GM19463 (cell line): ENCODE data around the gene C1R.
"Not testable (repeated sequence)": the region's sequence is repeated elsewhere in the genome, so short reads cannot be mapped to it uniquely, and the experiment has no call there.

Experiments
- ATAC-seq: cut with Tn5 transposase; IDR thresholded peaks from one replicate; pipeline ENCODE4 v1.9.1; 2021; ENCODE audit warnings: mild to moderate bottlenecking, moderate library complexity; ENCODE audit not compliant: unreplicated experiment

Gene C1R

DNA sequence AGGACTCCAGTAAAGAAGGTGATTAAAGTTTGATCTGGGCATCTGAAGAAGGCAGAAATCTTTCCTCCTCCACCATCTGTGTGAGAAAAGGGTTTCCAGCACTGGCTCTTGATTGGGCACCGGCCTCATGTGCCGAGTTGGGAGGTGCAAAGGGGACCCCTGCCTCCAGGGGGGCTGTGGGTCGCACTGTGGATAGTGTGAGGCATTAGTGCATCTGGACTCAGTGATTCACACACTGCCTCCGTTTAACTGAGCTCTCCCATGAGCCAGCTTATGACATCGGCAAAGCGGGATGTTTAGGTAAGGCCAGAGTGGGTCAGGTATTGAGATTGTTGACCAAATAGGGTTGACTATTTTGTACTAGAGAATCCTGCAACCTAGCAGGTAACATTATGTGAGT is 22.9 kb downstream of the C1R start:
- ATAC-seq, result no peak

GRCh38 chr12:7068994-7069346 is 23.3 kb downstream of the C1R start:
- ATAC-seq, result no peak

DNA sequence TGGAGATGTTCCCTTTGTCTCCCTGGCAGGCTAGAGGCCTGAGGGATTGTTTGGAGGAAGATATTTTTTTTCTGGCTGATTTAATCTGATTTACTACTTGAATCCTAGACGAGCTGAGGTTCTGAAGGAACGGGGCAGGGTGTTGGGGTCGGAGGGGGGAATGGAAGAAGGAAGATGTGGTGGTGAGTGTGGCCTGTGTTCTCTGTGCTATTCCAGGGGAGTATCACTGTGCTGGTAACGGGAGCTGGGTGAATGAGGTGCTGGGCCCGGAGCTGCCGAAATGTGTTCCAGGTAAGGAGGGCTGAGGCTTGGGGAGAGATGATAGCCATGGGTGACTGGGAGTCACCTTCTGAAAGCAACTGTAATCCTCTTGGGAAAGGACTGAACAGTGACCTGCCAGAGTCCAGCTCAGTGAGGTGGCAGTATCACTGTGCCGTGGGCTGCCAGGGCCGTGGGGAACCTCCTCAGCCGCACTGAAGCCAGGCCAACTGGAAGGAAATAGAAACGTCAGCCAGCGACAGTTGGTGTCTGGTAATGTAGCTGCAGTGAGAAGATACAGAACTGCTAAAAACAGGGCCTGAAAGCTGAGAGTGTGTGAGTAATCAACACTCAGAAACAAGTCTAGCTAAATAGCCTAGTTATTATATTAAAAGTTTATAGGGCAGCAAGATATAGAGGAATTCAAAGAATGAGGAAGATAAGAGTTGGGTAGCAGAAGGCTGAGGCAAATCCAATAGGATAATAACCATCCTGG is 23.8 kb downstream of the C1R start:
- no peak for ATAC-seq

GRCh38 chr12:7067096-7067495 is 25.1 kb downstream of the C1R start:
- ATAC-seq, result no peak

DNA sequence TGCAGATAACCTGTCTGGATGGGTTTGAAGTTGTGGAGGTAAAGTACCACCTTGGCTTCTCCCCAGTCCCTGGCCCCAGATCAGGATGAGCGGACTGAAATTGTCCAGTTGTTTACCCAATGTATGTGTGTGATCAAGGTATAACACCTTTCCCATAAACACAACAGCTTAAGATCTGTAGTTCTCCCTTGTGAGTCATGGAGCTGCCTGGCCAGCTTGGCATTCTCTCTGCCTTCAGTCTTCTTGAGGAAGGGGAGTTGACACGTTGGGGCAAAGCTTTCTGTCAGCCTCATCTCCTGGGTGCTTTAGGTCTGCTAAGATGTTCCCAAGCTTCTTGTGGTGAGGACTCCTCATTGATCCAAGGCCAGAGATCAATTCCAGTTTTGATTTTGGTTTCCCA is 25.6 kb downstream of the C1R start:
- ATAC-seq, result no peak

DNA sequence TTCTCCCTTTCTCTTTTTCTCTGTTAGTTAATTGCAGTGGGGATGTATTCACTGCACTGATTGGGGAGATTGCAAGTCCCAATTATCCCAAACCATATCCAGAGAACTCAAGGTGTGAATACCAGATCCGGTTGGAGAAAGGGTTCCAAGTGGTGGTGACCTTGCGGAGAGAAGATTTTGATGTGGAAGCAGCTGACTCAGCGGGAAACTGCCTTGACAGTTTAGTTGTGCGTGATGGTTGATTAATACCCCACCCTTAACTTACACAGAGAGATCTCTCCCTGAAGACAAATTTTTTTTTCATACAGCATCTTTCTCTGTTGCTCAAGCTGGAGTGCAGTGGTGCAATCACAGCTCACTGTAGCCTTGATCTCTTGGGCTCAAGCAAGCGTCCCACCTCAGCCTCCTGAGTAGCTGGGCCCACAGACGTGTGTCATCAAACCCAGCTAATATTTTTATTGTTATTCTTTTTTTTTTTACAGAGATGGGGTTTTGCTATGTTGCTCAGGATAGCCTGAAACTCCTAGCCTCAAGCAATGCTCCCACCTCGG is 27.1 kb downstream of the C1R start:
- no peak for ATAC-seq

- no peak for ATAC-seq
Observed at GRCh38 chr12:7064516-7064915, 27.7 kb downstream of the C1R start.

DNA sequence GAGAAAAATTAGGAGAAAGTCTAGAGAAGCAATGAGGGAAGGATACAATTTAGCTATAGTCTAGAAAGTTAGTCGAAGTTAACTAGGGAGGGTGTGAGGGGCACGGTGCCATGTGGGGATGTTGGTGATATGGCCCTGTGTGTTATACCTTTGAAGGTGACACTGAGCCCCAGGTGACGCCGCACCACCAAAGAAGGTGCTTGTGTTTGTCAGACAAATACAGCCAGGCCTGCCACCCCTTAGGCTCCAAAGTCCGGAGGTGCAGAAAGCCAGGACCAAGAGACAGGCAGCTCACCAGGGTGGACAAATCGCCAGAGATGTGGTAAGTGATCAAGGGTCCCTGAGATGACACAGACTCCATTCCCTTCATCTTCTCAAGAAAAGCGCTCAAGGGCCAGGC is 30.6 kb downstream of the C1R start:
- ATAC-seq, result no peak

GRCh38 chr12:7061138-7061537 is 31.1 kb downstream of the C1R start:
- no peak for ATAC-seq

GRCh38 chr12:7060353-7060954 is 31.8 kb downstream of the C1R start, which contains the start of gene C1S:
Gene C1S, plus strand, starts transcription at chr12:7060718. Its CDS starts 1,195 bp downstream, at chr12:7061913.
- ATAC-seq, result no peak

DNA sequence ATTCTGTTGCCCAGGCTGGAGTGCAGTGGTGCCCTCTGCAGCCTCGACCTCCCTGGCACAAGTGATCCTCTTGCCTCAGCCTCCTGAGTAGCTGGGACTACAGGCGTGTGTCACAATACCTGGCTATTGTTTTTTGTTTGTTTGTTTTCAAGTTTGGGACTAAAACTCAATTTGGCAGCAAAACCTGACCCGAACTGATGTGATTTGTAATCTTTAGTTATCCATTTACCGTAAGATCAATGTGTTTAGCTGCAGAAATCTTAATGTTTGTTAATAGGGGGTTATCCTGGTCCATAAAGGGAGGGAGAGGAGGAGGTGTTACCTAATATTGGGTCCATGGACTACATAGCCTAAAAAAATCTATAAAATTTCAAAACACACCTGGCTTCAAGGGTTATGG is 32.5 kb downstream of the C1R start:
- no peak for ATAC-seq

GRCh38 chr12:7058850-7059395 is 33.3 kb downstream of the C1R start:
- ATAC-seq, result no peak

- no peak for ATAC-seq
Observed at GRCh38 chr12:7058163-7058845, 33.9 kb downstream of the C1R start.

GRCh38 chr12:7055736-7056135 is 36.5 kb downstream of the C1R start:
- not testable (repeated sequence) for ATAC-seq

GRCh38 chr12:7054925-7055324 is 37.3 kb downstream of the C1R start:
- no peak for ATAC-seq

- not testable (repeated sequence) for ATAC-seq
Observed at GRCh38 chr12:7049973-7050372, 42.3 kb downstream of the C1R start.

GRCh38 chr12:7049445-7049951 is 42.7 kb downstream of the C1R start:
- ATAC-seq, result not testable (repeated sequence)

DNA sequence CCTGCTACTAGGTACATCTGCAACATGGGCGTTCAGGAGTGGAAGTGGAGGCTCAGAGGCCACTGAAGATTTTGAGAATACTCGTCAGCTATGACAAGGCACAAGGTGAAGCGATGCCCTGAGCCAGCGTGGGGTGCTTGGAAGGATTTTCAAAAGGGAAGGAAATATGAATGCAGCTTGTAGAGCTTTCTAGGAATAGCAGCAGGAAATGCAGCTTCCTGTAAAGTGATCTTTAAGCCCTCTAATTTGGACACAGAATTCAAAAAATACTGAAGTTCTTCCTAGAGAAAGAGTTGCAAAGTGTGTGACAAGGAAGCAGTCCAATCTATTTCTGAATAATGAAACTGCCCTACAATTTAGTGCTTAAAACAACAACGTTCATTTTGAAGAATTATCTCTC is 44.9 kb downstream of the C1R start:
- no peak for ATAC-seq

GRCh38 chr12:7046383-7047105 is 45.7 kb downstream of the C1R start:
- ATAC-seq, result no peak

DNA sequence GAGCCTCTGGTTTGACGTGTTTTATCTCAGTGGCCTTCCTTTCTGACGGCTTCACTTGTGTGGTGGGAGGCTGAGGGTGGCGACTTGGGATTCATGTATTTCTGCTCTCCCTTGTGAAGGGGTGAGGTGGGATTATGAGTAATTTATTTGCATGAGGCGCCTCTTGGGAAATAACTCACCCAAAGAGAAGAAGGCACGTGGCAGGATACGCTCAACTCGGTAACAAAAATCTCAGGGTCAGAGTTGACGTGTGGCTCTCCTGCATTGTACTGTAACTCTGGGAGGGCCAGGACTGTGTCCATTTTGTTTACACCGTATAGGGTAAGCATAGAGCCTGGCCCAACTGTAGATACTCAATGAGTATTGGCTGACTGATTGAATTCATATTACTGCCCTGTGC is 46.3 kb downstream of the C1R start:
- no peak for ATAC-seq

- ATAC-seq, result no peak
Observed at GRCh38 chr12:7042842-7043241, 49.4 kb downstream of the C1R start.
